Left colon (tissue), 2 donors: ENCODE measurements around the gene GTF2H2. TPM values are rescaled to one million over a fixed set of nuclear protein-coding genes. Genes with fewer than 3 reads are reported as not detected.
"Not testable (repeated sequence)": the region's sequence is repeated elsewhere in the genome, so short reads cannot be mapped to it uniquely, and the experiment has no call there.

Source experiments
- ATAC-seq: fragments of 200-7000 bp; cut with Tn5 transposase; one replicate; pipeline ENCODE4 v1.9.1; 2020; ENCODE audit warnings: mild to moderate bottlenecking, moderate library complexity
- DNase-seq, 2 donors: peaks; one replicate each; pipeline ENCODE4 v3.0.0-alpha.2; 2020
- intact Hi-C, 2 donors: fragments of 100-400 bp; cut with DNase I in 1 of 2; cut with micrococcal nuclease in 1 of 2; formaldehyde crosslinking; loops; one replicate each; pipeline versions ENCODE4 v1.11.2 to v1.14.0; 2022; cut with DNase I, micrococcal nuclease
- total RNA-seq, 2 donors: library from RNA; stranded (reverse); fragmentation: NEBNext Ultra II Directional; extraction: Animal tissue kit (Norgen Biotek cat#: 25700); gene quantifications; one replicate each; pipeline ENCODE4 v1.2.1, GENCODE V29; 2021
- donor health status: DM: no; HTN: no; CAD: no.
- donor health status: DM: yes; HTN: yes; CAD: no.

GTF2H2 gene
- total RNA-seq, 2 donors from 2014 or later = 7.4 to 31.2 TPM

- DNase-seq, ATAC-seq, intact Hi-C loops: not testable (repeated sequence)
These were observed 46.8 kb downstream of the GTF2H2 start for GRCh38 chr5:71020643-71021042.

GRCh38 chr5:71018376-71019005 lies 49.0 kb downstream of the GTF2H2 start:
- ATAC-seq = peak; percentile 45
- DNase-seq, intact Hi-C loops: not testable (repeated sequence)

GRCh38 chr5:71014176-71014575 lies 53.3 kb downstream of the GTF2H2 start:
- intact Hi-C loops = no loop called here
- DNase-seq (no peak), ATAC-seq (no peak)

- intact Hi-C loops = no loop called here
- ATAC-seq (no peak), DNase-seq (no peak)
These were observed 53.9 kb downstream of the GTF2H2 start for GRCh38 chr5:71013575-71013974.

GRCh38 chr5:71011194-71011792 lies 56.2 kb downstream of the GTF2H2 start:
- intact Hi-C loops = no loop called here
- DNase-seq (no peak), ATAC-seq (no peak)

- DNase-seq, ATAC-seq, intact Hi-C loops: not testable (repeated sequence)
These were observed 60.5 kb downstream of the GTF2H2 start for GRCh38 chr5:71006983-71007382.

Other genes with a start within 250 kb of the GTF2H2 start
- gene SERF1A, start 167.0 kb downstream of the GTF2H2 start, total RNA-seq = 1 to 10 TPM; 1.8 to 4.7 TPM
- gene SMN1, start 142.6 kb downstream of the GTF2H2 start, total RNA-seq = 10 to 100 TPM; 19.3 to 26.5 TPM
- 10 to 100 TPM in 1 of 2 donors, 1 to 10 TPM in 1; 8.9 to 12.7 TPM for gene NAIP, start 42.3 kb downstream of the GTF2H2 start, total RNA-seq